DMS79 (cell line): ENCODE data around the gene TMEM171.

Source experiments
- DNase-seq: peaks from one replicate; lab custom pipeline; 2025; lab: John Stamatoyannopoulos, UW

Gene TMEM171

GRCh38 chr5:73152411-73153388, 32.3 kb downstream of the TMEM171 start:
- no peak for DNase-seq

GRCh38 chr5:73153513-73153912, 33.1 kb downstream of the TMEM171 start:
- DNase-seq = no peak

GRCh38 chr5:73154208-73155006, 34.0 kb downstream of the TMEM171 start:
- DNase-seq = no peak

GRCh38 chr5:73155271-73156222, 35.2 kb downstream of the TMEM171 start:
- DNase-seq = no peak

- no peak for DNase-seq
These were observed 37.3 kb downstream of the TMEM171 start for GRCh38 chr5:73157414-73158303.

- peak; percentile 33 for DNase-seq
These were observed 37.9 kb downstream of the TMEM171 start for GRCh38 chr5:73158313-73158712.

GRCh38 chr5:73160239-73160671, 39.9 kb downstream of the TMEM171 start:
- no peak for DNase-seq

GRCh38 chr5:73170522-73170921, 50.1 kb downstream of the TMEM171 start:
- no peak for DNase-seq

- no peak for DNase-seq
These were observed 51.1 kb downstream of the TMEM171 start for GRCh38 chr5:73171495-73171894.

GRCh38 chr5:73172951-73173350, 52.6 kb downstream of the TMEM171 start, which contains the start of gene TMEM174:
TSS of gene TMEM174 (plus strand) at chr5:73173193. CDS start at chr5:73173244, 51 bp downstream.
- no peak for DNase-seq

- DNase-seq = no peak
These were observed 53.9 kb downstream of the TMEM171 start for GRCh38 chr5:73174100-73174815.

GRCh38 chr5:73176250-73176649, 55.9 kb downstream of the TMEM171 start:
- DNase-seq = no peak

- no peak for DNase-seq
These were observed 57.9 kb downstream of the TMEM171 start for GRCh38 chr5:73178265-73178664.

GRCh38 chr5:73179730-73180129, 59.4 kb downstream of the TMEM171 start:
- no peak for DNase-seq

GRCh38 chr5:73180566-73180965, 60.2 kb downstream of the TMEM171 start:
- no peak for DNase-seq
